A549 treated with ZK216348 at 1 μM for 4 hours (cell line): ENCODE measurements around the gene METTL22. TPM values are rescaled to one million over a fixed set of nuclear protein-coding genes. Genes with fewer than 3 reads are reported as not detected.

Experiments used
- total RNA-seq: library from RNA; stranded (reverse); fragments of 200-300 nt; extraction: Qiagen RNA extraction; gene quantifications from 5 replicates; pipeline ENCODE4 v1.2.3, GENCODE V29; 2022; ENCODE audit warnings: low read depth

Gene METTL22, protein sequence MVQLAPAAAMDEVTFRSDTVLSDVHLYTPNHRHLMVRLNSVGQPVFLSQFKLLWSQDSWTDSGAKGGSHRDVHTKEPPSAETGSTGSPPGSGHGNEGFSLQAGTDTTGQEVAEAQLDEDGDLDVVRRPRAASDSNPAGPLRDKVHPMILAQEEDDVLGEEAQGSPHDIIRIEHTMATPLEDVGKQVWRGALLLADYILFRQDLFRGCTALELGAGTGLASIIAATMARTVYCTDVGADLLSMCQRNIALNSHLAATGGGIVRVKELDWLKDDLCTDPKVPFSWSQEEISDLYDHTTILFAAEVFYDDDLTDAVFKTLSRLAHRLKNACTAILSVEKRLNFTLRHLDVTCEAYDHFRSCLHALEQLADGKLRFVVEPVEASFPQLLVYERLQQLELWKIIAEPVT
- 20.6 to 24.3 TPM (median 22.5 TPM) in 5 replicates for total RNA-seq

GRCh38 chr16:8621572-8622314, at the start of gene METTL22:
TSS of gene METTL22 (plus strand) at chr16:8621698. CDS start at chr16:8625666, 3,968 bp downstream.

GRCh38 chr16:8589900-8590688, 31.4 kb upstream of the METTL22 start, which contains the start of gene TMEM114:
TSS of gene TMEM114 (minus strand) at chr16:8590511. CDS start at chr16:8589838, 673 bp downstream.

GRCh38 chr16:8674413-8675022, 53.0 kb downstream of the METTL22 start, which contains the start of gene ABAT:
TSS of gene ABAT (plus strand) at chr16:8674617. CDS start at chr16:8735740, 61,123 bp downstream.

Other genes with a start within 250 kb of the METTL22 start
- not detected in 5 replicates for gene TMEM114, start 31.2 kb upstream of the METTL22 start, total RNA-seq
- gene ABAT, start 52.9 kb downstream of the METTL22 start, total RNA-seq, result 0.15 to 0.47 TPM (median 0.25 TPM) in 5 replicates
- 10.1 to 16.1 TPM (median 13.9 TPM) in 5 replicates for gene TMEM186, start 175.9 kb downstream of the METTL22 start, total RNA-seq
- 87.8 to 119 TPM (median 91.8 TPM) in 5 replicates for gene PMM2, start 176.1 kb downstream of the METTL22 start, total RNA-seq
- 122 to 156 TPM (median 141 TPM) in 5 replicates for gene CARHSP1, start 247.3 kb downstream of the METTL22 start, total RNA-seq